Suprapubic skin (tissue), 4 donors: ENCODE measurements around the gene MRPL9.

Source experiments
- CTCF ChIP-seq, 2 donors: fragments of 200-600 bp in 1 of 2; fragments of 450-650 bp in 1 of 2; sonication (generic) in 1 of 2; IDR thresholded peaks; one replicate each; pipeline ENCODE4 v1.5.1; 2016 to 2019; ENCODE audit warnings: antibody characterized with exemption in 2 of 2, mild to moderate bottlenecking in 1 of 2, moderate library complexity in 1 of 2
- EP300 ChIP-seq: sonication (generic); formaldehyde crosslinking; IDR thresholded peaks from one replicate; pipeline ENCODE4 v1.6.1; 2017; ENCODE audit warnings: antibody characterized with exemption
- POLR2A ChIP-seq, 2 donors: fragments of 450-650 bp; IDR thresholded peaks; one replicate each; pipeline ENCODE4 v1.6.1; 2017; ENCODE audit warnings: antibody characterized with exemption in 2 of 2, mild to moderate bottlenecking in 2 of 2, moderate library complexity in 2 of 2
- POLR2AphosphoS5 ChIP-seq, 3 donors: sonication (generic); formaldehyde crosslinking; IDR thresholded peaks; one replicate each; pipeline ENCODE4 v1.6.1; 2017; ENCODE audit warnings: antibody characterized with exemption in 3 of 3

- no peak for TF ChIP-seq CTCF (IDR thresholded peaks at IDR 0.05)
- no peak for TF ChIP-seq EP300
- no peak for TF ChIP-seq POLR2A (IDR thresholded peaks at IDR 0.05)
- TF ChIP-seq POLR2AphosphoS5 (IDR thresholded peaks at IDR 0.05): no peak
Observed at GRCh38 chr1:151802372-151802771, 39.1 kb upstream of the MRPL9 start.
